Upper lobe of left lung (tissue), 4 donors: ENCODE measurements around the gene CPVL.

Experiments used
- CTCF ChIP-seq, 6 experiments: fragments of 450-650 bp in 4 of 6; fragments of 200-600 bp in 2 of 6; sonication (generic) in 2 of 6; IDR thresholded peaks; one replicate each; pipeline ENCODE4 v1.5.1; 2016 to 2019; ENCODE audit warnings: antibody characterized with exemption in 6 of 6
- EP300 ChIP-seq, 4 donors: sonication (generic); formaldehyde crosslinking; IDR thresholded peaks; one replicate each; pipeline ENCODE4 v1.5.1; 2017; ENCODE audit warnings: antibody characterized with exemption in 4 of 4, control low read depth in 2 of 4
- POLR2A ChIP-seq, 4 donors: fragments of 450-650 bp; IDR thresholded peaks; one replicate each; pipeline ENCODE4 v1.5.1; 2016 to 2017; ENCODE audit warnings: antibody characterized with exemption in 4 of 4, mild to moderate bottlenecking in 2 of 4
- POLR2AphosphoS5 ChIP-seq, 2 donors: sonication (generic); formaldehyde crosslinking; IDR thresholded peaks; one replicate each; pipeline ENCODE4 v1.5.1; 2017; ENCODE audit warnings: antibody characterized with exemption in 2 of 2

DNA sequence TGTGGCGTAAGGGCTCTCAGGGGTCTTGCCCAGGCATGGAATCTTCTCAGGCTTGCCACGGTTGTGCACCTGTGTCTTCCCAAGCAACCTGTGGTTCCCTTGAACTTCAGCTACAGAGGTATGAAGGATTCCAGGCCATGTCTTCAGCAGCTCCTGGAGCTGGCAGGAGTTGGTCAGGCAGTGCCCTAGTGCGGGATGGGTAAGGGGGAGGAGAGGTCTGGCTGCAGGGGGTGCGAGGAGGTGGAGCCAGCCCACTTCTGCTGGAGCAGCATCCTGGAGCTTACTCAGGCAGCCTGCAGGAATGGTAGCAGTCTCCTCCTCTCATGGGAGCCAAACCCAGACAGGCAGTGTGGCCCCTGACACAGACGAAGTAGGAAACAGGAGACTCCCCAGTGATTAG is 184.4 kb downstream of the CPVL start:
- no peak for TF ChIP-seq POLR2A (IDR thresholded peaks at IDR 0.05)
- no peak for TF ChIP-seq CTCF (IDR thresholded peaks at IDR 0.05)
- no peak for TF ChIP-seq POLR2AphosphoS5 (IDR thresholded peaks at IDR 0.05)
- no peak for TF ChIP-seq EP300 (IDR thresholded peaks at IDR 0.05)
